Ecto neural progenitor cell (in vitro differentiated cells): ENCODE results near the gene GBA3.

ENCODE experiments used
- DNase-seq: peaks from one replicate; pipeline ENCODE4 v3.0.0-alpha.2; 2018; ENCODE audit warnings: low spot score

Gene GBA3

DNA sequence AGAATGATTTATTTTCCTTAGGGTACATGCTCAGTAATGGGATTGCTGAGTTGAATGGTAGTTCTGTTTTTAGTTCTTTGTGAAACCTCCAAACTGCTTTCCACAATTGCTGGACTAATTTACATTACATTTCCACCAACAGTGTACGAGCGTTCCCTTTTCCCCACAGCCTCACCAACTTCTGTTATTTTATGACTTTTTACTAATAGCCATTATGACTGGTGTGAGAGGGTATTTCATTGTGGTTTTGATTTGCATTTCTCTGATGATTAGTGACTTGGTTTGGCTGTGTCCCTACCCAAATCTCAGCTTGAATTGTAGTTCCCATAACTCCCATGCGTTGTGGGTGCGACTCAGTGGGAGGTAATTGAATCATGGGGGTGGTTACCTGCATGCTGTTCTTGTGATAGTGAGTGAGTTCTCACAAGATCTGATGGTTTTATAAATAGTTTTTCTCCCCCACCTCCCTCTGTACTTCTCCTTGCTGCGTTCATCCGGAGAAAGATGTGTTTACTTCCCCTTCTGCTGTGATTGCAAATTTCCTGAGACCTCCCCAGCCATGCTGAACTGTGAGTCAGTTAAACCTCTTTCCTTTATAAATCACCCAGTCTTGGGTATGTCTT, 95.1 kb downstream of the GBA3 start:
- no peak for DNase-seq

DNA sequence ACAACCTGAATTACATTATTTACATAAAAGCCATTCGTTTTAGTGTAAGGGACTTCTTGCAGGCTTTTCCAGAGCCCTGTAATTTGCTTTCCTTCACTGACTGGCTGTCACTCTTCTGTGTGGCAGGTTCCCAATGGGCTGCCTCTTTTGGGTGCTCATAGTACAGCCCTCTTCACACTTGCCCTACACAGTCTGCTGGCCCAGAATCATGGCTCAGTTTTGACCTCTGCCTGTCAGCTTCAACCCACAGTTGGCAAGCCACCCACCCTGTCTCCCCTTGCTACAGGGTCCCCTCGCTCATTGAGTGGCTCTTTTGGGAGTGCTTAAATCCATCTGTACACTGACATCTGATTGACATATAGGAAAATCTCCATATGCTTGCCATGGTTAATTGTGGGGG, 97.9 kb downstream of the GBA3 start:
- no peak for DNase-seq

DNA sequence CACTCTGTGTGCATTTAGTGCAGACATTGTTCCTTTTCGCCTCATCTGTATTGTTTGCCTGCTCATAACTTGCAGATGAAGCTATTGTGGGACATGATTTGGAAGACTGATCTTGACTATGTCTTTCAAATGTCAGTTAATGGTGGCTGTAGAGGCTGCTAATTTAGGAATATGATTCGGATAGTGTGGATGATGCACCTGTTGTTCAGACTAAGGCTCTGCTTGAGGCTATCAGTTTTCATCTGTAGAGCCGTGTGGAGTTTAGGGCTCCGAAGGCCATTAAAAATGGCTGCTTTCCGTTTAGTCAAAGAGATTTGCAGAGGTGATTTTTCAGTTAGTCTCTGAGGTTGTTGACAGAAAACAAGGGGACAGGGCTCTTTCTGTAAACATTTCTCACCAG, 102.0 kb downstream of the GBA3 start:
- no peak for DNase-seq

DNA sequence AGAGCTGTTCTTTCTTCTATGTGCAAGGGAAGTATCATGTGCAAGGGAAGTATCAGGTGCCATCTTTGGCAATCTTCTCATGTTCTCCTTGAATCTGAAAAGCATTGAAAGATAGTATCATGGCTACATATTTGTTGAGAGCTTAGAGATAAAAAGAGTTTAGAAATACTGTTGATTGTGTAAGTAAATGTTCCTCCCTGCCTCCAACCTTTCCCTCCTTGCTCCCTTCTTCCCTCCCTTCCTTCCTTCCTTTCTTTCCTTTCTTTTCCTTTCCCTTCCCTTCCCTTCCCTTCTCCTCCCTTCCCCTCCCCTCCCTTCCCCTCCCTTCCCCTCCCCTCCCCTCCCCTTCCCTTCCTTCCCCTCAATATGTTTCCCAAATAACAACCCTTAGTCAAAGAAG, 108.7 kb downstream of the GBA3 start:
- no peak for DNase-seq

DNA sequence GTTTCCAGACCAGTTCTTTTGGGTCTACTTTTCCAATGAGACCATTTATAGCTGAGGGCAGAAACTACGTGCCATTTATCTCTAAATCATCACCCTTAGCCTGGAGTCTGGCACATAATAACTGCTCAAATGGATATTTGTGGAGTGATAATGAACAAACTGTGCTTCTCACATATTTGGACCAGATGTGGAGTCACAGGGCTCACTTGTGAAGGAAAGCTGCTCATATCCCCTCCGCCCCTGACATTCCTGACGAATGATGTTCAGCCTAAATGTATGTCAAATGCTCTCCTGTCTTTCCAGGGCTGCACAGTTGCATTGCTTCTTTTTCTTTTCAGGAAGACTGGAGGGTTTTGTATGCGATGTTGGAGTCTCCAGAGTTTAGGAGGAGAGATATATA, 110.1 kb downstream of the GBA3 start:
- no peak for DNase-seq

DNA sequence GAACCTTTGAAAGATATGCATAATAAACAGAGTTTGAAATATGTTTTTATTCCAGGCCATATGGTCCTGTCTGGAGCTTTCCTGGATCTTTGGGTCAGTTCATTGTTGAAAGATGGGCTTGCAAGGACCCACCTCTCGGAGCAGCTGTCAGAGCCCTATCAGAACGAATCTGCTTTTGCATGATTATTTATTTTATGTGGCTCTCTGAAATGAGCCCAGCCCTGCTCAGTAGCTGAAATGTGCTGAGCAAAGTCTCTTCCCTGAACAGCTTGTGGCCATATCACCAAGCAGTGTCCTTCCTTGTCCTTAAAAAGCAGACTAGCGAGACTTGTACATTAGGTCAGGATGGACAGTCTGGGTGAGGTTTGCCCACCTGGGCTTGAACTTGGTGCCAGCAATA, 110.8 kb downstream of the GBA3 start:
- DNase-seq = no peak

DNA sequence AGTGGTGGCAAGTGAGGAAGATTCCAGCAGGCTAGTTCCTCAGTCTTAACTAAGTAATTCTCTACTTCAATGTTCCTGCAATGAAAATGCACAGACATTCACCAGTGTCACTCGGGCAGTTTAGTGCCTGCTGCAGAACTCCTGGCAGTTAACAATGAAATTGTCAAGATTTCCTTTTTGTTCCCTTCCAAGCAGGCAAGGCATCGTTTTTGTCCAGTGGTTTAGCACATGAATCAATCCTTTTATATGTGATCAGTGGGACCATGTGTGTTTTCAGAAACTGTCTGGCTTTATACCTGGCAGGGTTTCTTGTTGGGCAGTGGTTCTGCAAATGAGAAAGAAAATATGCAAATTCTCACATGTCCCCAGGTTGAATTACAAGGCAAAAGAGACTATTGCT, 122.2 kb downstream of the GBA3 start:
- no peak for DNase-seq

DNA sequence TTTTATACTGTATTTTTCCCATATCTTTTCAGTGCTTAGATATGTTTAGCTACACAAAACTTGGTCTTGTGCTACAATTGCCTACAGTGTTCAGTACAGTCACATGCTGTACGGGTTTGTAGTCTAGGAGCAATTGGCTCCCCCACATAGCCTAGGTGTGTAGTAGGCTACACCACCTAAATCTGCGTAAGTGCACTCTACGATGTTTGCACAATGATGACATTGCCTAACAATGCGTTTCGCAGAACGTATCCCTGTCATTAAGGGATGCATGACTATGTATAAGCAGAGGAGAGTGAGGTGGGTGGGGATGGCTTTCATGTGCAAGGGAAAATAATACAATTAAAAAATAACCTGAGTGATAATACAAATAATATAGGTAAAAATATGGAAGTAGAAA, 131.4 kb downstream of the GBA3 start:
- no peak for DNase-seq

DNA sequence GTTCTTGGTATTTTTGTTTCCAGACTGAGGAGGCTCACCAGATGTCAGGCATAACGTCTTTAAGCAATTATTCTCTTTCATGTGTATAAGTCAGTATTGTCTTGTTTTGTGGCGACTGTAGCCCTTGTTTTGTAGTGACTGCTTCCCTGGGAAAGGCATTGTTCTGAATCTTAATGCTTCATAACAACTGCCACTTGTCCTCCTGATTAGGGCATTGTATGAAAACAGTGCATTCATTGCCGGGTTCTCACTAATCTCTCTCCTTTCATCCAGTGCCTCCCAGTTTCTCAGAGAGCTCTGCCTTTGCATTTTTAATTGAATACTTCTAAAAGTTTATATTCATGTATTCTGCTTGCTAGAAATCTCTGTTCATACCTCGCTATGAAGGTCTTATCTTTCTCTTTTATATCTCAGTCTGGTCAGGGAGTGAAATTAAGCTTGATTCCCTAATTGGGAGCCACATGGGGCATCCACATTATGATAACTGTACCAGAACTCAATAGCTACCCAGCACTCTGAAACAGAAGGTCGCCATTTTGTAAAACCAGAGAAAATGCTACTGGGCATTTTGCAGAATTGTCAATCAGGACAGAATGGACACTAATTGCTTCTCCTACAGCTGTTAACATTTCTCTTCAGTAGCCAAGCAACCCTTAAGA, 149.8 kb downstream of the GBA3 start:
- DNase-seq = no peak

DNA sequence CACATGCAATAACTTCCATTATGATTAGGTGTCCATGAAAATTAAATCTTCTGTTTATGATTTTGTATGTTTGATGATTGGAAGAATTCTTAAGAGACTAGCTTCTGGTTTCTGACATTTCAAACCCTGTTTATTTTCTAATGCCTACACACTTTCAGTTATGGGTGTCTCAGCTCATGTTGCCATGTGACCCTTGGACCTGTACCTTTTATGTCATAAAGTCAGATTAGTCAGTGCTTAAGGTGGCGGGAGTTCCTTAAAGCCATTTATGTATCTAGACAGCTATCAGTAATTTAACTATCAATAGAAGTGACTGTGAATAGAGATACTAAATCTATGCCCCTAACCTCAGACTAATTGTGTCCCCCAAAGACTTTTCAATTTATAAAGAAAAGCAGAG, 155.6 kb downstream of the GBA3 start:
- no peak for DNase-seq

DNA sequence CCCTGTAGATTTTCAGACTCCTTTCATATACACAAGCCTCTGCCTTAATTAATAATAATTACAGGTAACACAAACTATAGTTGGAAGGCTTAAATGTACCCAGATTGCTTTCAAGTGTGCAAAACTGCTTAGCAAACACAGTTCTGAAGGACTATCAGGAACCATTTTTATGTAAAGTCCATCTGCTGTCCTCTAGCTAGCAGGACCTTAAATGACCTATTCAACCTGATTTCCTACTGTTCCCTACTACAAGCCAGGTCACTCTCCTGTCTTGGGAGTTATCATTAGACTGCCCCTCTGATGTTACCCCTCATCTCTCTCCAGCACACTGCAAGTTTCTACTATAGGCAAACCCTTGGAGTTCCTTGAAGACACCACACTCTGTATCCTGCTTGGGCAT, 157.3 kb downstream of the GBA3 start:
- DNase-seq = no peak

DNA sequence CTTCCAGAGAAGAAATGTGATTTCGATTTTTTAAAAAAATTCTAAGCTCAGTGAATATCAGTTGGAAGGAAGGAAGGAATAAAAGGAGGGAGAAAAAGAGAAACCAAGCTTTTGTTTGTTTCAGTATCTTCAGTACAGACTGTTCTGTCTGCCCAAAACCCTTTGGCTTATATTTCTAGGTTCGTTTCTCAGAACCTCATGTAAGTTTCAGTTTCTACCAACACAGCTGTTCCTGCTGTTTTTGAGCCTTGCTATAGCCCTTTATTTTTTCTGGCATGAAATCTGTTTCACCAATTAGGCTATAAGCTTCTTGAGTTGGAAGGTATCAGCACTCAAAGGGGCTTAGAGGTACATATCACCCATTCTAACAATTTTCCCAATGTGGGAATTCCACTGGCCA, 157.9 kb downstream of the GBA3 start:
- DNase-seq = no peak

DNA sequence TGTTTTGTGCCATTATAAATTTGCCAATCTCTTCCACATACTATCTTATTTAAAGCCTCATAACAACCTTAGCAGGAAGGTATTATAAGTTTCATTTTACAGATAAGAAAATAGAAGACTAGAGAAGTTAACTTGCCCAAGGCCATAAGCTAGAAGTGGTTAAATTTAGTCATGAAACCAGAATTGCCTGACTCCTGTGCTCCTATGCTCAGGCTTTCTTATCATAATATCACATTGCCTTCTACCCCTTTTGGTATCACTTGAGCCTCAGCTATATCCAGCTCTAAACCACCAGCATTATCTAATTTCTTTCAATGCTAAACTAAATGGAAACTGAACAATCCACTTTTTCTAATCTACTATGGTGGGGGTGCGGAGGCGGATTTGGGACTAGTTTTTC, 164.7 kb downstream of the GBA3 start:
- no peak for DNase-seq

DNA sequence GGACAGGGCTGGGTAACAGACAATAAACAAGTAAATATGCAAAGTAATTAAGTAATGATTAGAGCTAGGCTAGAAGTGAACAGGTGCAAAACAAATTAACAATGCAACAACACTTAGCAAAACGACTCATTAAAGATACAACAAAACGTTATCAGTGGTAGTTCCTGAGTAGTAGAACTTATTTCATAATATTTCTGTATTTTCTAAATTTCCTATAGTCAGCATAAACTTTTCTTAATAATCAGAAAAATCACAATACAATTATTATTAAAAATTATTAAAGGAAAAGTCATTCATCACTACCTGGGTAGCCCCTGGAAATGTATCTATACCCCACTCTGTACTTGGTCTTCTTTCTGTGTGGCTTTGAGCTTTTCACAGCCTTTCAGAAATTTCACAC, 166.6 kb downstream of the GBA3 start:
- no peak for DNase-seq
